Measurements from ENCODE around the gene LRRK2. TPM values are rescaled to one million over a fixed set of nuclear protein-coding genes. Genes with fewer than 3 reads are reported as not detected.

LRRK2 gene
- total and polyA plus RNA-seq, 2 of the 8 experiments (the other 6 are each of a cell fraction or from before 2014, with no cell fraction given), result 0.06 to 0.13 TPM

- TF ChIP-seq BCL11A (IDR thresholded peaks at IDR 0.05; ENCODE audit: low read depth in 2 of 2, low read length in 2 of 2) (no peak), NRF1 (IDR thresholded peaks at IDR 0.05; ENCODE audit: low read depth, low read length) (no peak), CBX8 (IDR thresholded peaks at IDR 0.05; ENCODE audit: borderline replicate concordance, low read depth, low read length) (no peak), SIN3A (conservative IDR thresholded peaks at IDR 0.05 in 1 of 2, IDR thresholded peaks at IDR 0.05 in 1 of 2; ENCODE audit: low read depth in 1 of 2, low read length in 2 of 2) (no peak), SUZ12 (IDR thresholded peaks at IDR 0.05; ENCODE audit: low read length) (no peak), TAF7 (optimal IDR thresholded peaks at IDR 0.05; ENCODE audit: borderline replicate concordance, low read depth, low read length) (no peak)
Observed at GRCh38 chr12:40222247-40222646, 2.5 kb upstream of the LRRK2 start (continued).
